Putamen (tissue), 1 donor: Measurements from ENCODE around the gene DCAKD.
A peak's percentile ranks its signal among the peaks of the same experiment; 100 is the strongest.

Experiments used
- DNase-seq: peaks from one replicate; pipeline ENCODE4 v3.0.0-alpha.2; 2016; ENCODE audit warnings: low spot score

Gene DCAKD

DNA sequence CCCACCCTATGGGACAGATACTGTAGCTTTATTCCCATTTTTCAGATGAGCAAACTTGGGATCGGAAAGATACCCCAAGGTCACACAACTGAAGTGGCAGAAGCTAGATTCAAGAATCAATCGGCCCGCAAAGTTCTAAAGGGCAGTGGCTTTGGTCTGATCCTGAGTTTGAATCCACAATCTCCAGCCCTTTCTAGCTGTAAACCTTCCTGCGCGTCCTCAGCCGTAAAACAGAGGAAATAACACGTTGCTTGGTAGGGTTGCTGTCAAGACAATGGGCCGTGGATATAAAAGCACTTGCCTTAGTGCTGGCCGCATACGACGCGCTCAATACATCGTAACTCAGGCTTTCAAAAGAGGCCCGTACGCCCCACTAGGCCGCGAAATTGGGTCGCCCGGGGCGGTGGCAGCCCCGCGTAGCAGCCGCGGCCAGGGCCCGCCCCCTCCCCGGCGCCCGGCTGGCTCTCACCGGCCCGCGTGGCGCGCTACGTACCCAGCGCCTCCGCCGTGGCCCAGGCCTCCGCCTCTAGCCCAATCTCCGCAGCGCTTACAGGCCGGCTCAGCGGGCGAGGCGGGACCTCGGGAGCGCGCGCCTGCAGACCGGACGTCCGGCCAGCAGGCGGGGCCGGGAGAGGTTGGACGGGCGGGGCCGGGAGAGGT is at the start of gene DCAKD:
Gene DCAKD, minus strand, starts transcription at position 573 of the 660 bp plus-strand sequence. CDS start 16,747 bp downstream, outside the sequence.
- DNase-seq: peak; percentile 94

DNA sequence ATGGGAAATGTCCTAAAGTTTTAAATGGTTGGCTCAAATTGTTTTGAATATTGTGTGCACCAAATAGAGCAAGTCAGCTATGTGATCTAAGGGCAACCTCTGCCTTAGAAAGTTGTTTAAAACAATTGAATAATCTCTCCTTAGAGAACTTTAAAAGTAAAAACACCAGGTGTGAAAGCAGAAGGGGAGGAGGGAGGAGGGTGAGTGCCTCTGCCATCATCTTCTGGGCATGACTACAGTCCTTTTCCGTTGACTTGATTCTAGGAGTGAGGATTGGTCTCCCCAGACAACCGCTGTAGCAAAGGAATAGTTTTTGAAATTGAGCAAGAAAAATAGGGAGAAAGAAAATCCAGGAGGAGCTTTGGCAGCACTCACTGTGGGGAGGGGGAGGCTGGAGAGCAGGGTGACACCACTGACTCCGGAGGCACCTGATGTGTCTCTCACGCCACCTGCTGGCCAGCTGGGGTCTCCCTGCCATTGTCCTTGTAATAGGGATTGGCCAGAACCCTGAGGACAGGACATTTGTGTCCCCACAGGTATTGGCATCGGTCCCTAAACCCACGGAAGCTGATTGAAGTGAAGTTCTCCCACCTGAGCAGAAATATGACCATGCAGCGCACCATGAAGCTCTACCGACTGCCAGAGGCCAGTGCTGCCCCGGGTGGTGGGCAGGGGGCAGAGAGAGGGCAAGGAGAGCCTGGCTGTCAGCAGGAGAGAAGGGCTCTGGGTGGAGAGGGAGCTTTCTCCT is 47.6 kb upstream of the DCAKD start:
- peak; percentile 70 for DNase-seq

DNA sequence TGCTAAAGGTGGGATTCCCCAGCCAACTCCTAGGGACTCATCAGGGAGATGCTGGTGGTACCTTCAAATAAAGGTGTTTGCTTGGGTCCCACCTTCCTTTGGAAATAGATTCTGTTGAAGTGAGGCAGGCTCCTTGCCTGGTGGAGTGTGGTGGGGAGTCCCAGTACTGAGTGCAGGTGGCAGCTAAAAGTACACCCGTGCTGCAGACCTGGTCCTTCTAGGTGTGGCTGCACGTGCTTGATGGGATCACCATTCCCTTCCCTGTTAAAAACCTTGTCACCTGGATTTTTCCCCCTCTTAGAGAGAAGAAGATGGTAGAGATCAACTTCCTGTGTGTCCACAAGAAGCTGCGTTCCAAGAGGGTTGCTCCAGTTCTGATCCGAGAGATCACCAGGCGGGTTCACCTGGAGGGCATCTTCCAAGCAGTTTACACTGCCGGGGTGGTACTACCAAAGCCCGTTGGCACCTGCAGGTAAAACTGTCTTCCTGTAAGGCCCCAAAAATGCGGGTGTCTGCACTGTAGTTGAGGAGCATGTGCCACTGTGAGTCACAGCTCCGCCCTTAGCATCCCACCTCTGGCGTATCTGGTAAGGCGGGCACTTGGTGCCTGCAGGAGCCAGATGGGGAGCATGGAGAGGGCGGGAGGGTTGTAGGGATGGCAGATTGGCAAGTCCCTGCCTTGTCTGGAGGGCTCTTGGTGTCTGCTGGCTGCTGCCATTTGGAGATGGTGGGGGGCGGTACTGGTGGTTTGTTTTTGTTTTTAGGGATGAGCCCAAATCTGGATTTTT is 46.8 kb upstream of the DCAKD start:
- DNase-seq: no peak

DNA sequence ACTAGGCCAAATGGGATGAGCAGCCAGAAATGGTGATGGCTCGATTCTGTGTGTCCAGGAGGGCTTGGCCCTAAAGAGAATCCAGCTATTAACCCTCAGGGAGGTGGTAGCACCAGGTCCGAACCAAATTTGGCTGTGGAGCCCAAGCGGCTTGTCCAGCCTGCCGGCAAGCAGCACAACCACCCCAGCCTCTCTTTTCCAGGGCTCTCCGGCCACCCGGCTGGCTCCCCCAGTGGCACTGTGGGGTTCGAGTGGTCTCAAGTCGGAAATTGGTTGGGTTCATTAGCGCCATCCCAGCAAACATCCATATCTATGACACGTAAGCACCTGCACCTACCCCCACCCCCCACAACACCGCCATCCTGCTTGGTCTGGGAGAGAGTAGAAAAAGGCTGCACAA is 45.5 kb upstream of the DCAKD start:
- DNase-seq: no peak

DNA sequence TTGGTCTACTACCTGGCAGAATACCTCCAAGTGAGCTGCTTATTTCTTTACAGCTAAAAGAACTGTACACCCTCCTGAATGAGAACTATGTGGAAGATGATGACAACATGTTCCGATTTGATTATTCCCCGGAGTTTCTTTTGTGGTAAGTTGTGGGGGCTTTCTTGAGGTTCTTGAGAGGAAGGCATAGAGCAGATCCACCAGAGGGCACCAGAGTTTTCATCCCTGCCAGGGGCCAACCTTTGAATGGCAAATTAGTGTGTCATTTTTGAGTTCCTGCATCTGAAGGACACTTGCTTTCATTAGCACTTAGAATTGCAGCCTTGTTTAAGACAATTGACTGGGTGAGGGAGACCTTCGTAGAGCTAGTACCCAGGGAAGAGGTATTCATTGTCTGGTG is 44.7 kb upstream of the DCAKD start:
- no peak for DNase-seq

DNA sequence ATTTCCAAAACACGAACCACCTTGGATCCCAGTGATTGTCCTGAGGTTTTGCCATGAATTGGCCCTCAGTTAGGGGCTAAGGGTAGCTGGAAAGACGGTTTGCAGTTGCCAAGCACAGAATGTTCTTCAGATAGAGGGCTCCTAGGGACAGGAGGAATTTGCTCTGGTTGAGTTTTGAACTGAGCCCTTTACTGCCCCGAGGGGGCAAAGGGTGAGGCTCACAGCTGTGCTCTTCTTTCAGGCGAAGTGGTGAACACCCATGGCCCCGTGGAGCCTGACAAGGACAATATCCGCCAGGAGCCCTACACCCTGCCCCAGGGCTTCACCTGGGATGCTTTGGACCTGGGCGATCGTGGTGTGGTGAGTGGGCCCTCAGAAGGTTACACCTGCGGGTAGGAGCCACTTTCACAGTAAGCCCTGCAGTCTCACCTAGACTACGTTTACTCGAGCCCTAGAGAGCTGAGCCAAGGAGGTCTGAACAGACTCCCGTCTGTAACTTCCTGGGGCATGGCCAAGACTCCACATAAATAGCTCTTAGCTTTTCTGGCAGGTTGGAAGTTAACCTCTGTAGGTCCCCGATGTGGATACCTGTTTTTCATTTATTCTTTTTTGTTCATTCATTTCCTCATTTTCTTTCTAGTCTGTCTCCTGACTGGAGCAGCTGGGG is 42.1 kb upstream of the DCAKD start:
- no peak for DNase-seq

- DNase-seq: peak; percentile 98
Observed at GRCh38 chr17:45092911-45093430, 41.5 kb upstream of the DCAKD start.

- DNase-seq: no peak
Observed at GRCh38 chr17:45091778-45092425, 40.5 kb upstream of the DCAKD start.

- DNase-seq: no peak
Observed at GRCh38 chr17:45090711-45091110, 39.3 kb upstream of the DCAKD start.

DNA sequence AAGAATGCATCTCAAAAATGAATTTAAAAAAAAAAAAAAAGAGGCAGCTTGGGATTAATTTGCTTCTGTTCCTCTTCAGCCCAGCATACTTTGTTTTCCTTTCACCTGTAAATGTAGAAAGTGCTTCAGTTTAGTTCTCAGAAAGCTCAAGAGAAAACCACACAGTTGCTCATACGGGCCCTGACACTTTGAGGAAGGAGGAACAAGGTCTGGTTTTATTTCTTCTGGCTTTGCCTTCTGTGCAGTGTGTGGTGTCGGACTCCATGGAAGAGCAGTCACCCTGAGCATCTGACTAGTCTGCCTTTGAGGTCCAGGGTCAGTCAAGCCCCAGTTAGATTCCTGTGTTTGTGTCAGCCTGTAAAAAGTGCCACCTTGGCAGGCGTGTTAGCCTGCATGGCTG is 37.3 kb upstream of the DCAKD start:
- no peak for DNase-seq

DNA sequence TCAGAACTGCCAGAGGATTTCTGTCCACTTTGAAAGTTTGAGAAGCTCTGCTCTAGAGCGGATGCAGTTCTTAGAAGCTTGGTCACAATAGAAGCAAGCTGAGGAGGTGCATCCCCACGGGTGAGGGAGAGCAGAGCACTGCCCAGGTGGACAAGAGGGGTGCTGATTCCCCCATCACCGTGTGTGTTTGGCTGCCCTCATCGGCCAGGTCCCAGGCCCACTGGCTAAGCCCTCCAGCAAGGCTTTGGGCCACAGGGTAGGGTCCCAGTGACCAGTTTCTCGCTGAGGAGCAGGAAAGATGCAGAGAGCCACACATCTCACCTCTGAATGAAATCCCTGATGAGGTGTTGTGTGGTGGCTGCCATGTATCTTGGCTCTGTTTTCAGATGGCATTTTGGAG is 36.5 kb upstream of the DCAKD start:
- DNase-seq: no peak

DNA sequence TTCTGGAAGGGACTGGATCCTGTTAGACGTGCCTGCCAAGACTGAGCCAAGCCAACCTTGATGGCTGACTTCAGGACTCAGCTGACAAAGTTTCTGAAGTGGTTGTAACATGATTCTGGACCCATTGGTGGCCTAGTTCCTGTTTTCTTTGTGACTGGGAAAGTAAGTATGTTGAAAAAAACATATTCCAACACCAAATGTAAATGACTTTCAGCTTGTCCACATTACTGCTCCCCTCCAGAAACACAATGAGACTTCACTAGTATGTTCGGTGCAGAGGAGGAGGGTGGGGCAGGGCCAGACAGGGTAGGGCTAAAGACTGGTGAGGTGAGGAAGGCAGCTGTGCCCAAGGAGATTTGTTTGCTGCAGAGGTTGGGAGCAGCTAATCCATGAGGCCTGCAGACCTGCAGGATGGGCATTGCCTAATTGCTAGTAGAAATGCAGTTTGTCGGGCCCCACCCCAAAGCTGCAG is 36.1 kb upstream of the DCAKD start:
- no peak for DNase-seq

- DNase-seq: peak; percentile 34
Observed at GRCh38 chr17:45086865-45087503, 35.6 kb upstream of the DCAKD start.

DNA sequence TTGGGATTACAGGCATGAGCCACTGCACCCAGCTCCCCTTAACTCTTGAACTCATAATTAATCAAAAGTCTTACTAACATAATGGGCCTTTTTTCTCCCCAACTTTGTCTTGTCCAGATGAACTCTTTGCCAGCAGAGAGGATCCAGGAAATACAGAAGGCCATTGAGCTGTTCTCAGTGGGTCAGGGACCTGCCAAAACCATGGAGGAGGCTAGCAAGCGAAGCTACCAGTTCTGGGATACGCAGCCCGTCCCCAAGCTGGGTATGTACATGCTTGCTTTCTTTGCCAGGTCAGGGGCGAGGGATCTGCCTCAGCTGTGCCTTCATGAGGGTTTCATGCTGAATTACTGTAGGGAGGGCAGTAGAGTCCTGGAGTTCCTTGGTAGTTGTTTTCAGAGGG is 35.0 kb upstream of the DCAKD start:
- peak; percentile 34 for DNase-seq

DNA sequence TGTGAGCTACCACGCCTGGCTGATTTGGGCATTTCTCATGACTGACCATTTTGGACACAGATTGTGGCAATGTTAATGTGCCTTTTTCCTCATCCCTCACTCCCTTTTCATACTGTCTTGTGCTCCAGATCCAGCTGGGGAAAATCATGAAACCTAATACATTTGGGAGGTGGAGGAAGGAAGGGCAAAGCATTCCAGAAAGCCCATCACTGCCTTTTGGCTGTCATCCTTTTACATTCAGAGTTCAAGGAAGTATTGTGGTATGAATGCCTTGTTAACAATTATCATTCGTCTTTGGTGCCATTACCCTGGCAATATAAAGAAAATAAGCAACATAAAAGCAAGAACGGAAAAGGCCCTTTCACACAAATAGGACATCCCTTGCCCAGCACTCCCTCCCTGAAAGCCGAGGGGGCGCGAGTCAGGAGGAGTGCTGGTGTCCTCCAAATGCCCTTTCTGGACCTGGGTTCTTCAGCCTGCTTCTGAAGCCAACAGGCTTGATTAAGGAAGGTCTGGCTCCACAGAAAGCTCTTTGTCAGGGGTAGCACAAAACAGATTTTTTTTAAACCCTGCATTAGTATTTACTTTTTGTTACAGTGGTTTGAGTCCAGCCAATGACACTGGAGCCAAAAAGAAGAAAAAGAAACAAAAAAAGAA is 29.7 kb upstream of the DCAKD start:
- no peak for DNase-seq

GRCh38 chr17:45077643-45078042 is 26.2 kb upstream of the DCAKD start:
- no peak for DNase-seq

GRCh38 chr17:45073414-45074070 is 22.1 kb upstream of the DCAKD start:
- no peak for DNase-seq

DNA sequence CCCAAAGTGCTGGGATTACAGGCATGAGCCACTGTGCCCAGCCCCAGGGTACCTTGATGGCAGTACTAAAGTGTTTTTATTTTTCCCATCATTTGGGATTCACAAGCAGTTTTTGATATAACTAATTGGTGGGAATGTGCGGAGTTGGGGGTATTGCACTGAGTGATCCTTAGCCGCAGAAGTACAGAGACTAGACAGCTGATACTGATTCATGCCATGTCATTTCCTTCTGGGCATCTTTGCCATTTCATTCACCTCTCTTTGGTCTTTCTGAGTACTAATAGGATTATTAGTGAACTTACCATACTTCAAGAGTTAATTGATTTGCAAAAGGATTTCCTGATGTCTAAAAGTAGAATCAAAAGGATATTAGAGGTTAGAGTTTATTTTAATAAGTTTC is 19.4 kb upstream of the DCAKD start:
- DNase-seq: no peak

GRCh38 chr17:45070001-45070400 is 18.6 kb upstream of the DCAKD start:
- no peak for DNase-seq

GRCh38 chr17:45067637-45068036 is 16.2 kb upstream of the DCAKD start:
- DNase-seq: no peak
